ENCODE measurements around the gene ZNF287. TPM values are rescaled to one million over a fixed set of nuclear protein-coding genes. Genes with fewer than 3 reads are reported as not detected.

The ZNF287 gene
- total RNA-seq, 1 donor from 2014 or later: 27.3 TPM

DNA sequence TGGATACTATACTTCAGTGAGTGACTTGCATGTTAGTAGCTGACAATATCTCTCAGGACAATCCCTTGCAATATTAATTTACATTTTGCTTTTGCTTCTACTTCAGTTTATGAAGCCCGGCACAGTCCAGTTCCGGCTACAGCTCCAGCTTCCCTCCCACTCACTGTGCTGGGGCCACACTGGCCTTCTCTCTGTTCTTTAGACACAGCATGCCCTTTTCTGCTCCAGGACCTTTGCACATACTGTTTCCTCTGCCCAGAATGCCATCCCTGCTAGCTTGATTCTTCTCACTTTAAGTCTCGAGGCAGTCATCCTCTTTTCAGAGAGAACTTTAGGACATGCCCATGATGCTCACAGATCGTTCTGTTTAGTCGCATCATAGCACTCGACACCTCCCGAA lies 51.5 kb downstream of the ZNF287 start:
- no peak for DNase-seq (ENCODE audit: low spot score in 2 of 2)
- FAIRE-seq: no peak

DNA sequence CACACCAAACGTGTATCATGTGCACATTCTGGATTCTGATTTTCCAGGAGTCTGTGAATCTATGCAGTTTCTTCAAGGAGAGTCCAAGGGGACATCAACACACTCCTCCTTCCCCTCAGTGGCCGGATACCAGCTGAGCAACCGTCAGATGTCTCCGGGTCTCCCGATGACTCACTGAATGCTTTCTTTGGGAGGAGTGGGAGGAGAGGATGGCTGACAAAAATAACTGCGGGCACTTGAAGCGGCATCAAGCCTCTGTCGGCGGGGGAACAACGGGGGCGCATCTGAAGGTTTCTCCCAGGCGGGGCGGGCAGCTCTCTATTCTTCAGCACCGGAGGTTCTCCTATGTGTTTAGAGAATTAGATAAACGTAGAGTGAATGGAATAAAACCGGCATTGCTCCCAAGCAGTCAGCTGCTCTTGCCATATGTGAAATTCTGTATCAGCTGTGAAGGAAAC lies 52.4 kb downstream of the ZNF287 start:
- DNase-seq (ENCODE audit: low spot score in 2 of 2): peak in 1 of 2 donors; percentile 68
- FAIRE-seq: no peak

DNA sequence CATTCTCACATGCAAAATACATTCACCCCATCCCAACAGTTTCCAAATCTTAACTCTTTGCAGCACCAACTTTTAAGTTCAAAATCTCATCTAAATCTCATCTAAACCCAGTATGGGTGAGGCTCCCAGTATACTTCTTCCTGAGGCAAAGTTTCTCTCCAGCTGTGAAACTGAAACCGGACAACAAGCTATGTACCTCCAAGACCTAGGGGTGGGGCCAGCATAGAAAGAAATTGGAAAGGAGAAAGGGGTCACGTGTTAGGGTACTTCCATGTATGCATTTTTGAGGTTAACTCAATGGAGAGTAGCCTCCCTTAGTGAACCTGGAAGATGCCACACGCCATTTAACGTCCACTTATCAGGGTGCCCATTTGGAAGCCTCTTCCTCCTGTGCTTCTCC lies 53.1 kb downstream of the ZNF287 start:
- no peak for DNase-seq (ENCODE audit: low spot score in 2 of 2)
- no peak for FAIRE-seq

DNA sequence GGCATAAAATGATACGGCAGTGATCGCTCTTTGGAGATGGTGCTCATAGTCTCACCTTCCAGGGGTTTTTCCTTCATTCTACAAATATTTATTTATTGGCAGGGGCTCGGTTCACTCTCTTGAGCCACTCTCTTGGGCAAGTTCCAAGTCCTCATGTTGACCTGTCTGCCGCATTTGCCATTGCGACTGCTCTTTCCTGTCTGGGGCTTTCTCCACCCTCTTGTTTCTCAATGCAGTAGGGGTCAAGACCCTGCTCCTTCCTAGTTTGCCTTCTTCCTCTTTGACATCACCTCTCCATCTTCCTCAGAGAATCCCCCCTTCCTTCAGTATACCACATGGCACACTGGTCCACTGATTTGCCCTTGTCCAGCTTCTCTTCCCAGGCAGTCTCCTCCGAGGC lies 55.1 kb downstream of the ZNF287 start:
- no peak for FAIRE-seq
- no peak for DNase-seq (ENCODE audit: low spot score in 2 of 2)

DNA sequence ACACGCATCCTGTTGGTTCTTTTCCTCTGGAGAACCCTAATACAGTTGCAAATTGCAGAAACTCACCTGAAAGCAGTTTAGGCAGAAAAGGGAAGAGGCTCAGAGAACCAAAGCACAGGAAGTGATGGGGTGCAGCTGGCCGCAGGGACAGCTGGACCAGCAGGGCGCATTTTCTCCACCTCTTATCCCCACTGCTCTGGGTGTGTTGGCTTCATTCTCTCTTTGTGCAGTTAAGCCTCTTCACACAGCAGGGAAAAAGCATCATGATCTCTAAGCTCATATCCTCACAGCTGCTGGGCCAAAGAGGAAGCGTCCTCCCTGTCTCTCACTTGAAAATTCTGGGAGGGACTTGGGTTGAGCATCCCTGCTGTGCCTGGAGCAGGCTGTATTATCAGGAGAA lies 57.0 kb downstream of the ZNF287 start:
- DNase-seq (ENCODE audit: low spot score in 2 of 2): no peak
- no peak for FAIRE-seq

DNA sequence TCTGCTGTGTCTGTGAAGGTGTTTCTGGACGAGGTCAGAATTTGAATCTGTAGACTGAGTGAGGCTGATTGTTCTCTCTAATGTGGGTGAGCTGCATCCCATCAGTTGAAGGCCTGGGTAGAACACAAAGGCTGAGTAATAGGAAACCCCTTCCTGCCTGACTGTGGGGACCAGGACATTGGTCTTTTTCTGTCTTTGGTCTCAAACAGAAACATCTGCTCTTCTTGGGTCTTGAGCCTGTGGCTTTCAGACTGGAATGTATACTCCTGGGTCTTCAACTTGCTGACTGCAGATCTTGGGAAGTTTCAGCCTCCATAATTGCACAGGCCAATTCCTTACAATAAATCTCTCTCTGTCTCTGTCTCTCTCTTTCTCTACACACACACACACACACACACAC lies 57.4 kb downstream of the ZNF287 start:
- FAIRE-seq: no peak
- DNase-seq (ENCODE audit: low spot score in 2 of 2): no peak

DNA sequence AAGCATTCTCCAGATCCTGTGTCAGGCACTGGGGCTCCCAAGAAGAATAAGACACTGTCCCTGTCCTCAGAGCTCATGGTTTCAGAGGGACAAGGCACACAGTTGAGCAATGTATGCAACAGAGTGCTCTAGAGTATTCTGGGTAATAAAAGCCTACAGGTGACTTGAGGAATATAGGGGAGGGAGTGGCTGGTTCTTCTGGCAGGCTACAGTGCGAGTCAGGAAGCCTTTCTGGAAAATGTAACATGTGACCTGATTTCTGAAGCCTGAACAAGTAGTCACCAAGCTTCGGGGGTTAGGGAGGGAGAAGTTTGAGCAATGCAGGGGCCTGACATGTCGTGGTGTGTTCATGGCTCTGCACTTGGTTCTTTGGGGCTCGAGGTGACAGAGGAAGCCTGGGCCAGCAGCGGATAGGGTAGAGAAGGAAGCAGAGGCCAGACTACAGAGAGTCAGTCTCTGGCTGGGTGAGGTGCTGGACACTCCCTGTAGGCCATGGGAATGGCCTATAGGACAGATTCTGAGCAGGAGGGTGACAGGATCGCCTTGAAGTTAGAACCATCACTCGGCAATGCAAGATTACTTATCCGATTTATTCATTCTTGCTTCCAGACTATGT lies 61.0 kb downstream of the ZNF287 start:
- DNase-seq (ENCODE audit: low spot score in 2 of 2) (no peak), FAIRE-seq (no peak)

DNA sequence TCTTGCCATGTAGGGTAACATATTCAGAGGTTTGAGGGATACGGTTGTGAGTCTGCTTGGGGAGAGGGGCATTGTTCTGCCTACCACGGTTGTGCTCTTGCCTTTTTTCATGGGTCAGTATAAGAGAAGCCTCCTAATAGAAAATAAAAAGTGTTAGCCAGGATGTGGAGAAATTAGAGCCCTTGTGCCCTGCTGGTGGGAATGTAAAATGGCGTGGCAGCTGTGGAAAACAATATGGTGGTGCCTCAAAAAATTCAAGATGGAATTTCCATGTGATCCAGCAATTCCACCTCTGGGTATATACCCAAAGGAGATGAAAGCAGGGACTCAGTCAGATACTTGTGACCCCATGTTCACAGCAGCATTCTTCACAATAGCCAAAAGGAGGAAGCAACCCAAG lies 62.8 kb downstream of the ZNF287 start:
- FAIRE-seq (no peak), DNase-seq (ENCODE audit: low spot score in 2 of 2) (no peak)

DNA sequence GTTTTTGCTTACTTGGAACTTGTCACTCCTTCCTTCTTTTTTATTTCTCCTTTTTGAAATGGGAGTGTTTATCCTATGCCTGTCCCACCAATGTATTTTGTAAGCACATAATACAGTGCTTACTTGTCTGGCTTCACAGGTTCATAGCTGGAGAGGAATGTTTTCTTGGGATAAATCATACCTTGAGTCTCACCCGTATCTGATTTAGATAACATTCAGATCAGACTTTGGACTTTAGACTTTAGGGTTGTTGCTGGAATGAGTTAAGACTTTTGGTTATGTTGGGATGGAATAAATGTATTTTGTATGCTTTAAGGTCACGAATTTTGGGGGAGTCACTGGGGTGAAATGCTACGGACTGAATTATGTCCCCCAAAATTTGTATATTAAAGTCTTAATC lies 64.0 kb downstream of the ZNF287 start:
- FAIRE-seq (no peak), DNase-seq (ENCODE audit: low spot score in 2 of 2) (no peak)

Other genes with a start within 250 kb of the ZNF287 start
- gene CENPV, start 215.7 kb downstream of the ZNF287 start, total RNA-seq: 97.8 TPM
- 1,503 TPM for gene UBB, start 188.1 kb downstream of the ZNF287 start, total RNA-seq
- 2.4 TPM for gene TRPV2, start 153.6 kb downstream of the ZNF287 start, total RNA-seq
- gene LRRC75A, start 77.0 kb downstream of the ZNF287 start, total RNA-seq: 3.3 TPM
- 34.6 TPM for gene ZNF624, start 84.6 kb upstream of the ZNF287 start, total RNA-seq
- gene CCDC144A, start 121.0 kb upstream of the ZNF287 start, total RNA-seq: 48.5 TPM

All from frontal cortex (tissue), 4 donors.